GM21619 (cell line): ENCODE data around the gene ZSCAN25.
A peak's percentile ranks its signal among the peaks of the same experiment; 100 is the strongest.
"Not testable (repeated sequence)": the region's sequence is repeated elsewhere in the genome, so short reads cannot be mapped to it uniquely, and the experiment has no call there.

Experiments used
- ATAC-seq: cut with Tn5 transposase; IDR thresholded peaks from one replicate; pipeline ENCODE4 v1.9.1; 2021; ENCODE audit not compliant: unreplicated experiment

ZSCAN25 gene

GRCh38 chr7:99616359-99617191 lies at the start of gene ZSCAN25:
TSS of gene ZSCAN25 (plus strand) at chr7:99616946. CDS start at chr7:99619607, 2,661 bp downstream.
- ATAC-seq, result peak; percentile 94

DNA sequence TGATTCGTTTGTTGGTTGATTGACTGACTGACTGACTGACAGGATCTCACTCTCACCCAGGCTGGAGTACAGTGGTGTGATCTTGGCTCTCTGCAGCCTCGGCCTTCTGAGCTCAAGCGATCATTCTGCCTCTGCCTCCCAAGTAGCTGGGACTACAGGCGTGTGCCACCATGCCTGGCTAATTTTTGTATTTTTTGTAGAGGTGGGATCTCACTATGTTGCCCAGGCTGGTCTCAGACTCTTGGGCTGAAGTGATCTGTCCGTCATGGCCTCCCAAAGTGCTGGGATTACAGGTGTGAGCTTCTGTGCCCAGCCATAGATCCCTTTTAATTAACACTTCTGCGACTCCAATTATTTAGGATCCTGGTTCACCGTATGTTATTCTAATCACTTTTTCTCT lies 48.0 kb upstream of the ZSCAN25 start:
- not testable (repeated sequence) for ATAC-seq

DNA sequence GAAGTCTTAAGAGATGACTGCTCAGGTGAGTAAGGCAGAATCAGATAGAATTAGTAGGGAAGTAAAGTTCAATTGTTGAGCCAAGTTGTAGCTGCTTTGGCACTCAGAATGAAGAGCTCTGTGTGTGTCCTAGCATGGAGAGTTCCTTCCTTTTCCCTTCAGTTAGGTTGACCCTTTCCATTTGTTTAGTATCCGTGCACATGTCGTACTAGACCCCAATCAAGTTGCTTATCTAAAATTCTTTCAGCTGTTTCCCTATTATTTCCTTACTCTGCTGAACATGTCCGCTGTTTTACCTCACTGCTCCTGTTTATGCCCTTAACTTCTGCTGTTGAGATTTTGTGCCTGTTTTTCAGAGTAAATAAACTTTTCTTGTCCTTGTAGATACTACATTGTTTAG lies 45.0 kb upstream of the ZSCAN25 start:
- no peak for ATAC-seq

GRCh38 chr7:99573257-99573656 lies 43.5 kb upstream of the ZSCAN25 start:
- ATAC-seq, result no peak

DNA sequence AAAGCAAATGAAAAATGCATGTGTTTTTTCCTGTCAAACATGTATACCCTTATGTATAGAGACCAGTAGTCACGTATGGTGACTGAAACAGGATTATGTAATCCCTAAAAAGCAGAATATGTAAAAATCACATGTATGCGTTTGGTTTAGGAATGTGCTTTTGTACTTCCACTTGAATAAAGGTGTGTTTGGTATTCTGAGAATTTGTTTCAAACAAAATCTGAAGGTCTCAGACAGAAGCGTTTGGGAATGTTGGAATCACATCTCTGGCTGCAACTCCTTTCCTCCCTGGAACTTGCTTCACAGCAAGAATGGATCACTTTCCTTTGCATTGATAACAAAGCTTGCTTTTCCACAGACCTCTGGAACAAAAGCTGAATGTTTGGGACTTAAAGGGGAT lies 40.5 kb upstream of the ZSCAN25 start:
- ATAC-seq, result no peak

DNA sequence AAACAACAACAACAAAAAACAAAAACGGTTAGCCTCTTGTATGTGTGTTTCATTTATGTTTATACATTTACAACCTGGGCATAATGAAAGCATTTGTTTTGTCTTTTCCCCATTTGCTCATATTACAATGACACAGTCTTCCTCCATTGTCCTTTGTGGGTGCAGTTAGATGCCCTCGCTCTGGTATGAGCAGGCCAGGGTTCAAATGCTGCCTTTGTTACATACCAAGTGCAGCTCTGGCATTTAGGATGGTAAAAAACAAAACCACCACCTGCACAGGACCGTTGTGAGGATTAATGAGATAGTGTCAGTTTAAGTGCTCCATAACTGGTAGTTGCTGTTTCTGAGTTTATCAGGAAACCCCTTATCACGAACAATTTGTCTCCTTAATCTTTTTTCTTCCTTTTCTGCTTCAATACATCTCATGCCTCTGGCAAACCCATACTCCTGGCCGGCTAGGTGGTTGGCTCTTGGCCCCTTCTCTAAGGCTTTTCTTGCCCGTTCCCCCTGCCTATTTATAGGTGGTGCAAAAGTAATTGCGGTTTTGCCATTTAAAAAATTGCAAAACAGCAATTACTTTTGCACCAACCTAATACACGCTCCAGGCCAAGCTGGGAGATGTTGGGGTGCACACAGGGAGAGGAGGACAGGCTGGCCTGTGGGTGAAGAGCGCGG lies 37.3 kb upstream of the ZSCAN25 start:
- ATAC-seq, result no peak

GRCh38 chr7:99579956-99580777 lies 36.6 kb upstream of the ZSCAN25 start:
- no peak for ATAC-seq

DNA sequence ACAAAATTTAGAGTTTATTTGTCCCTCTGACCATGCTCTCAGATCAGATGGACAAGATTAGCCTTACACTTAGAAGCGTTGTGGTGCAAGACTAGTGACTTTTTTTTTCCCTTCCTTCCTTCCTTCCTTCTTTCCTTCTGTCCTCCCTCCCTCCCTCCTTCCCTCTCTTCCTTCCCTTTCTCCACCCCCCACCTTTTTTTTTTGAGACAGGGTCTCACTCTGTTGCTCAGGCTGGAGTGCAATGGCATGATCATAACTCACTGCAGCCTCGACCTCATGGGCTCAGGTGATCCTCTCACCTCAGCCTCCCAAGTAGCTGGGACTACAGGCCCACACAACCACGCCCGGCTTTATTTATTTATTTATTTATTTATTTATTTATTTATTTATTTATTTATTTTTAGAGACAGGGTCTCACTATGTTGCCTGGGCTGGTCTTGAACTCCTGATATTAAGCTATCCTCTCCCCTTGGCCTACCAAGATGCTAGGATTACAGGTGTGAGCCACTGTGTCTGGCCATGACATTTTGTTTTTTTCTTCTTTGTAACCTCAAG lies 35.9 kb upstream of the ZSCAN25 start:
- ATAC-seq, result not testable (repeated sequence)

DNA sequence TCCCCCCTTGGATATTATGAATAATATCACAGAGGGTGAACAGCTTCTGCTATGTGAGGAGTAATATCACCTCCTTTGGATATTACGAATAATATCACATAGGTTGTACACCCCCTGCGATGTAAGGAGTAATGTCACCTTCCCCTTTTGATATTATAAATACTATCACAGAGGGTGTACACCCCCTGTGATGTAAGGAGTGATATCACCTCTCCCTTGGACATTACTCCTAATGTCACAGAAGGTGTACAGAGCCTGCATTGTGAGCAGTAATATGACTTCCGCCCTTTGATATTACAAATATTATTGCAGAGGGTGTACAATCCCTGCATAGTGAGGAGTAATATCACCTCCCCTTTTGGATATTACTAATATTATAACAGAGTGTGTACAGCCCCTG lies 27.9 kb upstream of the ZSCAN25 start:
- ATAC-seq, result no peak

DNA sequence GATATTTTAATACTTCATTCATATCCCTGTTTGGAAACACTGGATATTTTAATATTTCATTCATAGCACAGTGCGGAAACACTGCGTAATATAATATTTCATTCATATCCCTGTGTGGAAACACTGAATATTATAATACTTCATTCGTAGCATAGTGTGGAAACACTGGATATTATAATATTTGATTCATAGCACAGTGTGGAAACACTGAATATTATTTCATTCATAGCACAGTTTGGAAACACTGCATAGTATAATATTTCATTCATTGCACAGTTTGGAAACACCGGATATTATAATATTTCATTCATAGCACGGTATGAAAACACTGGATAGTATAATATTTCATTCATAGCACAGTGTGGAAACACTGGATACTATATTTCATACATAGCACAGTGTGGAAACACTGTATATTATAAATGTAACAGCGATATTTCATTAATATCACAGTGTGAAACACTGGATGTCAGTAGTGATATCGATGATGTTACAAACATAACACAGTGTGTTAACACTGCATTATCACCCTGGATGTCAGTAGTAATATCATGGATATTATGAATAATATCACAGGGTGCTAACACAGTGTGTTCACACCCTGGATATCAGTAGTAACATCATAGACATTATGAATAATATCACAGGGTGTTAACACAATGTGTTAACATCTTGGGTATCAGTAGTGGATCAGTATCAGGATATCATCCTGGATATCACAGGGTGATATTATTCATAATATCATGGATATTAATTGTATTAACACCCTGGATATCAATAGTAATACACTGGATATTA lies 21.6 kb upstream of the ZSCAN25 start:
- ATAC-seq, result no peak

DNA sequence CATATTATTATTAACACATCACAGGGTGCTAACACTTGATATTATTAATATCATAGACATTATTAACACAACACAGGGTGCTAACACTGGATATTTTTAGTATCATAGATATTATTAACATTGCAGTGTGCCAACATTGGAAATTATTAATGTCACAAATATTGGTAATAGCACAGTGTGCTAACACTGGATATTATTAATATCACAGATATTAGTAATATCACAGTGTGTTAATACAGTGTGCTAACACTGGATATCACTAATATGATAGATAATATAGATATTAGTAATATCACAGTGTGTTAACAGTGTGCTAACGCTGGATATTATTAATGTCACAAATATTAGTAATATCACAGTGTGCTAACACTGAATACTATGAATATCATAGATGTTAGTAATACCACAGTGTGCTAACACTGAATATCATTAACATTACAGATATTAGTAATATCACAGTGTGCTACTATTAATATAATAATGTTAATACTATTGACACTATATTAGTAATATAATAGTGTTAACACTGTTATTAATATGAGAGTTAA lies 20.3 kb upstream of the ZSCAN25 start:
- no peak for ATAC-seq

GRCh38 chr7:99597762-99598501 lies 18.8 kb upstream of the ZSCAN25 start, which contains the start of gene TMEM225B:
TSS of gene TMEM225B (plus strand) at chr7:99598267. CDS start at chr7:99604389, 6,122 bp downstream.
- ATAC-seq, result no peak

DNA sequence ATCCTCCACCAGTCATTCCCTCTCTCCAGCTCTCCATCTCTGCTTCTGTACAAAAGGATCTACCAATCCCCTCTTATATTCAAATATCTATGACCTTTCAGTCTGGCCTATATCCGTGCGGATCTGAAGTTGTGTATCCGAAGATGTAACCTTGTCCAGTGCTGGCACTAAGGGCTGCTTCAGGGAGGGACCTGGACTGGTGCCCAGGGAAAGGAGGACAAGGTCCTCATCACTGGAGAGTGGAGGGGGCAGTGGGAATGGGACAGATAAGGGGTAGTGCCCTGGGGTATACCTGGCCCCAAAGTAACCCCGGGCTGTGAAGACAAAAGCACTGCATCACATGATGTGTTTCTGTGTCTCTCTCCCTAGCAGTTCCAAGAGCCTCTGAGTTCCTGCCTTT lies 16.9 kb upstream of the ZSCAN25 start:
- no peak for ATAC-seq

GRCh38 chr7:99601656-99602310 lies 15.0 kb upstream of the ZSCAN25 start:
- no peak for ATAC-seq

- no peak for ATAC-seq
Observed at GRCh38 chr7:99605527-99605926, 11.2 kb upstream of the ZSCAN25 start.

GRCh38 chr7:99606531-99606930 lies 10.2 kb upstream of the ZSCAN25 start:
- no peak for ATAC-seq

- ATAC-seq, result no peak
Observed at GRCh38 chr7:99607548-99607947, 9.2 kb upstream of the ZSCAN25 start.

DNA sequence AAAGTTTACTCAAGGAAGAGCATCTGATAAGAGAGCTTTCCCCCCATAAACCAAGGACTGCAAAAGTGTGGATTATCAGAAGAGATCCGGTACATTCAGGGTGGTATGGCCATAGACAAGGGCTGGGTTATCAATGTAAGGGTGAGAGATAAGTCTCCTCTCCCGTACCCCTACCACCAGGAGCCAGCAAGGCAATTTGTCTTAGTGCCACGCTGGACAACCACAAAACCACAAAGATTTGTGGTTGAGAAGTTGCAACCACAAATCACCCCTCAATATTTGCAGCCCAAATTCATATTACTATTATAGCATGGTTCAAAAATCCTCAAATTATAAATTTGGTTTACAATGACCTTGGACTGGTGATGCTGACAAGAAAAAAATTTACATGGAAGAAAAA lies 2.3 kb upstream of the ZSCAN25 start:
- ATAC-seq, result no peak

- ATAC-seq, result no peak
Observed at GRCh38 chr7:99615989-99616358, 772 bp upstream of the ZSCAN25 start.
